Stimulated activated CD8-positive, alpha-beta memory T cell treated with anti-CD3 and anti-CD28 coated beads, Interleukin-4, amount 100 ng/mL, for 1 hour (primary cell): ENCODE results near the gene EMB.
"Not testable (repeated sequence)": the region's sequence is repeated elsewhere in the genome, so short reads cannot be mapped to it uniquely, and the experiment has no call there.

Source experiments
- DNase-seq, 2 donors: peaks; one replicate each; pipeline ENCODE4 v3.0.0-alpha.2; 2020; ENCODE audit warnings: low read depth in 2 of 2, low spot score in 1 of 2

EMB gene

GRCh38 chr5:50423100-50423799, 17.8 kb downstream of the EMB start:
- not testable (repeated sequence) for DNase-seq

- not testable (repeated sequence) for DNase-seq
Observed at GRCh38 chr5:50421184-50421950, 19.7 kb downstream of the EMB start.

GRCh38 chr5:50420343-50420935, 20.6 kb downstream of the EMB start:
- no peak for DNase-seq

GRCh38 chr5:50419656-50420055, 21.4 kb downstream of the EMB start:
- DNase-seq, result not testable (repeated sequence)

- DNase-seq, result not testable (repeated sequence)
Observed at GRCh38 chr5:50416637-50417036, 24.5 kb downstream of the EMB start.

GRCh38 chr5:50415912-50416311, 25.2 kb downstream of the EMB start:
- no peak for DNase-seq

GRCh38 chr5:50410932-50411331, 30.2 kb downstream of the EMB start:
- not testable (repeated sequence) for DNase-seq

GRCh38 chr5:50406877-50407276, 34.2 kb downstream of the EMB start:
- no peak for DNase-seq

GRCh38 chr5:50401336-50401735, 39.8 kb downstream of the EMB start:
- DNase-seq, result no peak

- not testable (repeated sequence) for DNase-seq
Observed at GRCh38 chr5:50393925-50394609, 47.0 kb downstream of the EMB start.

GRCh38 chr5:50392289-50392688, 48.8 kb downstream of the EMB start:
- DNase-seq, result not testable (repeated sequence)

GRCh38 chr5:50384381-50384780, 56.7 kb downstream of the EMB start:
- DNase-seq, result not testable (repeated sequence)

GRCh38 chr5:50376696-50377095, 64.4 kb downstream of the EMB start:
- DNase-seq, result not testable (repeated sequence)

- DNase-seq, result not testable (repeated sequence)
Observed at GRCh38 chr5:50369287-50370033, 71.6 kb downstream of the EMB start.

- no peak for DNase-seq
Observed at GRCh38 chr5:50365426-50366251, 75.4 kb downstream of the EMB start.

- not testable (repeated sequence) for DNase-seq
Observed at GRCh38 chr5:50364535-50365309, 76.4 kb downstream of the EMB start.

- DNase-seq, result no peak
Observed at GRCh38 chr5:50359187-50359586, 81.9 kb downstream of the EMB start.

GRCh38 chr5:50352382-50352781, 88.7 kb downstream of the EMB start:
- no peak for DNase-seq
